RKO (cell line): ENCODE data around the gene SPINT2.
"Not testable (repeated sequence)": the region's sequence is repeated elsewhere in the genome, so short reads cannot be mapped to it uniquely, and the experiment has no call there.

Source experiments
- DNase-seq: peaks from one replicate; pipeline ENCODE4 v3.0.0-alpha.2; 2016; ENCODE audit warnings: low spot score

Gene SPINT2

GRCh38 chr19:38321646-38322196 lies 57.3 kb downstream of the SPINT2 start:
- DNase-seq = no peak

- no peak for DNase-seq
Measured at GRCh38 chr19:38323291-38323690, 58.9 kb downstream of the SPINT2 start.

- DNase-seq = no peak
Measured at GRCh38 chr19:38324431-38324830, 60.1 kb downstream of the SPINT2 start.

GRCh38 chr19:38326591-38326990 lies 62.2 kb downstream of the SPINT2 start:
- no peak for DNase-seq

GRCh38 chr19:38329651-38330050 lies 65.3 kb downstream of the SPINT2 start:
- no peak for DNase-seq

GRCh38 chr19:38331728-38332127 lies 67.4 kb downstream of the SPINT2 start:
- DNase-seq = no peak

GRCh38 chr19:38333245-38333644 lies 68.9 kb downstream of the SPINT2 start:
- no peak for DNase-seq

- peak; percentile 95 for DNase-seq
Measured at GRCh38 chr19:38335949-38336637, 71.7 kb downstream of the SPINT2 start.

GRCh38 chr19:38336638-38337359 lies 72.4 kb downstream of the SPINT2 start:
- peak; percentile 95 for DNase-seq

- DNase-seq = no peak
Measured at GRCh38 chr19:38337360-38337653, 72.9 kb downstream of the SPINT2 start.

GRCh38 chr19:38339011-38339410 lies 74.6 kb downstream of the SPINT2 start:
- not testable (repeated sequence) for DNase-seq

GRCh38 chr19:38340927-38341326 lies 76.6 kb downstream of the SPINT2 start:
- no peak for DNase-seq
